Right atrium auricular region (tissue), 2 donors: ENCODE results near the gene TWF2. TPM values are rescaled to one million over a fixed set of nuclear protein-coding genes. Genes with fewer than 3 reads are reported as not detected.

Experiments used
- DNase-seq: peaks from one replicate; pipeline ENCODE4 v3.0.0-alpha.2; 2019; ENCODE audit warnings: low spot score
- H3K27ac ChIP-seq, 2 donors: fragments of 200-600 bp; sonication (generic); 1 replicate in 1 of 2; 2 replicates in 1 of 2; pipeline ENCODE4 v1.5.1; 2016 to 2019
- H3K27me3 ChIP-seq, 2 donors: fragments of 200-600 bp; sonication (generic); one replicate each; pipeline versions ENCODE4 v1.5.1 to v1.6.0; 2017 to 2019
- H3K36me3 ChIP-seq: fragments of 200-600 bp; sonication (generic); one replicate; pipeline ENCODE4 v1.5.1; 2016
- H3K4me1 ChIP-seq, 2 donors: fragments of 200-600 bp; sonication (generic); one replicate each; pipeline versions ENCODE4 v1.5.1 to v1.6.0; 2017 to 2019
- H3K4me3 ChIP-seq, 2 donors: fragments of 200-600 bp; sonication (generic); 1 replicate in 1 of 2; 2 replicates in 1 of 2; pipeline ENCODE4 v1.5.1; 2017 to 2019; ENCODE audit warnings: mild to moderate bottlenecking in 1 of 2, moderate library complexity in 1 of 2
- H3K9me3 ChIP-seq, 2 donors: fragments of 200-600 bp; sonication (generic); one replicate each; pipeline ENCODE4 v1.5.1; 2019
- total RNA-seq, 2 donors: library from RNA; depleted of rRNA; stranded (reverse); fragments of >200 nt; gene quantifications; one replicate each; pipeline ENCODE4 v1.1.0, GENCODE V29; 2016
- TF ChIP-seq, protein P1 (sequence below), 2 donors: fragments of 200-600 bp; sonication (generic); IDR thresholded peaks; one replicate each; pipeline ENCODE4 v1.5.1; 2019; ENCODE audit warnings: antibody characterized with exemption in 2 of 2

Gene TWF2
- total RNA-seq, 2 donors from 2014 or later: 54.4 to 58.6 TPM

DNA sequence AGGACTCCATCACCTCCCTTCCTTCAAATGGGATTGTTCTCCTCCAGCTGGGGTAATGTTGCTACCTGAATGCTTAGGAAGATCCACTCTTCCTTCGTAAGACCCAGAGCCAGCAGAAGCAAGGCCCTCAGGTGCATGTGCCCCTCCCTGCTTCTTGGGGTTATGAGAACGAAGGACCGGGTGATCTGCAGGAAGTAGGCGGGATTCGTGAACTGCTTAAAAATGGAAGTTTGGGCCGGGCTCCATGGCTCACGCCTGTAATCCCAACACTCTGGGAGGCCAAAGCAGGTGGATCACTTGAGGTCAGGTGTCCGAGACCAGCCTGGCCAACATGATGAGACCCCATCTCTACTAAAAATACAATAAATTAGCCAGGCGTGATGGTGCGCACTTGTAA, 21.6 kb downstream of the TWF2 start:
- H3K4me1 ChIP-seq: peaks cover 0 to 62% of the 10 kb centered on the region in 2 donors
- H3K27ac ChIP-seq: peak overlapping the region; percentile 17 to 41
- H3K36me3 ChIP-seq: peaks cover 36% of the 10 kb centered on the region
- TF ChIP-seq, protein P1, sequence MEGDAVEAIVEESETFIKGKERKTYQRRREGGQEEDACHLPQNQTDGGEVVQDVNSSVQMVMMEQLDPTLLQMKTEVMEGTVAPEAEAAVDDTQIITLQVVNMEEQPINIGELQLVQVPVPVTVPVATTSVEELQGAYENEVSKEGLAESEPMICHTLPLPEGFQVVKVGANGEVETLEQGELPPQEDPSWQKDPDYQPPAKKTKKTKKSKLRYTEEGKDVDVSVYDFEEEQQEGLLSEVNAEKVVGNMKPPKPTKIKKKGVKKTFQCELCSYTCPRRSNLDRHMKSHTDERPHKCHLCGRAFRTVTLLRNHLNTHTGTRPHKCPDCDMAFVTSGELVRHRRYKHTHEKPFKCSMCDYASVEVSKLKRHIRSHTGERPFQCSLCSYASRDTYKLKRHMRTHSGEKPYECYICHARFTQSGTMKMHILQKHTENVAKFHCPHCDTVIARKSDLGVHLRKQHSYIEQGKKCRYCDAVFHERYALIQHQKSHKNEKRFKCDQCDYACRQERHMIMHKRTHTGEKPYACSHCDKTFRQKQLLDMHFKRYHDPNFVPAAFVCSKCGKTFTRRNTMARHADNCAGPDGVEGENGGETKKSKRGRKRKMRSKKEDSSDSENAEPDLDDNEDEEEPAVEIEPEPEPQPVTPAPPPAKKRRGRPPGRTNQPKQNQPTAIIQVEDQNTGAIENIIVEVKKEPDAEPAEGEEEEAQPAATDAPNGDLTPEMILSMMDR (IDR thresholded peaks at IDR 0.05): no peak
- H3K4me3 ChIP-seq: no peak overlapping the region
- no peaks in the 10 kb centered on the region for H3K27me3 ChIP-seq
- no peak for DNase-seq
- no peaks in the 10 kb centered on the region for H3K9me3 ChIP-seq

DNA sequence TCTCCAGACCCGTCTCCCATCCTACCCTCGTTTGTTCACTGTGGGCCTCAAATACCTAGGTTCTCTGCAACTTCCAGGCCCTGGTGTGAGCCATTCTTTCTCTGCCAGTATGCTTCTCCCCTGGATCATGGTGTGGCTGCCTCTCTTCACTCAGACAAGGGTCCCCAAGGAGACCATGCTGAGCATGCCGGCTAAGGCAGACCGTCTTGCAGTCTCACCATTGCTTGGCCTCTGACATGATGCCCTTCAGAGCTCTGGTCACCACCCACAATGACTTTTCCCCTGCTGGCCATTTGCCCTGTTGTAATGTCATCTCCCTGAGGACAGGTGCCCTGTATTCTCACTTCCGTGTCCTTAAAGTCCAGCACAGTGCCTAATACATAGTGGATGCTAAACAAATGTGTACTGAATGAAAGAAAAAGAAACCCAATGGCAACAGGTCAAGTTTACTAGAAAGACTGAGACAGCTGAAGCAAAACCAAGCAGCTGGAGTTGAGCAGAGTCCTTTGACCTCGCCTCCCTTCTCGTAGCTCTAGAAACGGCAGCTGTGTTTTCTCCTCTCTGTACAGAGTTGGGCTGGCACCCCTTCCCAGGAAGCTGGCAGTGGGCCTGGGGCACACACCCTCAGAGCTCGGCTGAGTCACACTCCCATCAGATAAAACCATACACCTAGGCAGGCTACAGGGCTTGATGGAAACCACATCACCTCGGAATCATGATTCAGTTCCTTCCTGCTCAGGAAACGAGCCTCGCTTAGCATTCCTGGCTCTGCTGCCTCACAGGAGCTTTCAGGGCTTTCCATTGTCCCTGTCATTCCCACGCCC, 22.2 kb downstream of the TWF2 start:
- Histone ChIP-seq H3K27ac (peak overlapping the region in 1 of 2 donors; percentile 41), H3K4me3 (no peak overlapping the region), H3K36me3 (peaks cover 42% of the 10 kb centered on the region), H3K9me3 (no peaks in the 10 kb centered on the region), H3K27me3 (no peaks in the 10 kb centered on the region), H3K4me1 (peaks cover 0 to 57% of the 10 kb centered on the region in 2 donors)
- TF ChIP-seq, protein P1 (IDR thresholded peaks at IDR 0.05): no peak
- DNase-seq: peak; percentile 79

DNA sequence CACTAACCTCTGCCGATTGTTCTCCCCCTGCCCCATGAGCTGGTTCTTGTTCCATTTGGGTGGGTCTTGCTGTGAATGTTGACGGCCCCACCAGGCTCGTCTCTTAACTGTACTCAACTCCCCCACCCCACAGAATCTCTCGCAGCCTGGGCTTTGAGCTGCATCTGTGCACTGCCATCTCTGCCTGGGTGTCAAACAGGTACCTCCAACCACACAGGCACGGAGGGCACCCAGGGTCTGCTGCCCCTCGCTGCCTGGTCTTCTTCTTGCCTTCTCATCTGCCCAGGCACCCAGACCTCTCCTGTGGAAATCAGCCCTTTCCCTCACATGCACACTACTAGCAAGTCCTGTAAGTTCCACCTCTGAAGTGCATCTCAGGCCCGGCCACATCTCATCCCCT, 23.6 kb downstream of the TWF2 start:
- no peak overlapping the region for H3K27ac ChIP-seq
- no peaks in the 10 kb centered on the region for H3K9me3 ChIP-seq
- TF ChIP-seq, protein P1 (IDR thresholded peaks at IDR 0.05): no peak
- no peak overlapping the region for H3K4me3 ChIP-seq
- H3K4me1 ChIP-seq: peaks cover 0 to 47% of the 10 kb centered on the region in 2 donors
- DNase-seq: no peak
- H3K36me3 ChIP-seq: peaks cover 56% of the 10 kb centered on the region
- H3K27me3 ChIP-seq: no peaks in the 10 kb centered on the region

DNA sequence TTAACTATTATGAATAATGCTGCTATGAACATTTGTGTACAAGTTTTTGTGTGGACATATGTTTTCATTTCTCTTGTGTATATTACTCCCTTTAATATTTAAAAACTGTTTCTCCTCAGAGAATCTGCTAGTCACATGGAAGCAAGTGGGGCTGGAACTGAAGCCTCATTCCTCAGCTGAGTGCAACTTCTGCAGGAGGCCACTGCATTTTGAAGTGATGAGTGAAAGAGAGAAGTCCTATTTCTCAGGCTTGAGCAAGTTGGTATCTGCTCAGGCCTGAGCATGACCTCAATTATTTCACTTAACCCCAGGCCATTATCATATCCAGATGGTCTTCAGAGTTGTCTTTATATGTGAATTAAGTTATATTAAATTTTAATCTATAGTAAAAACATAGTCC, 25.1 kb downstream of the TWF2 start:
- Histone ChIP-seq H3K27ac (no peak overlapping the region), H3K4me1 (peaks cover 0 to 33% of the 10 kb centered on the region in 2 donors), H3K27me3 (no peaks in the 10 kb centered on the region), H3K9me3 (no peaks in the 10 kb centered on the region), H3K4me3 (no peak overlapping the region), H3K36me3 (peaks cover 71% of the 10 kb centered on the region)
- TF ChIP-seq, protein P1 (IDR thresholded peaks at IDR 0.05): no peak
- no peak for DNase-seq

DNA sequence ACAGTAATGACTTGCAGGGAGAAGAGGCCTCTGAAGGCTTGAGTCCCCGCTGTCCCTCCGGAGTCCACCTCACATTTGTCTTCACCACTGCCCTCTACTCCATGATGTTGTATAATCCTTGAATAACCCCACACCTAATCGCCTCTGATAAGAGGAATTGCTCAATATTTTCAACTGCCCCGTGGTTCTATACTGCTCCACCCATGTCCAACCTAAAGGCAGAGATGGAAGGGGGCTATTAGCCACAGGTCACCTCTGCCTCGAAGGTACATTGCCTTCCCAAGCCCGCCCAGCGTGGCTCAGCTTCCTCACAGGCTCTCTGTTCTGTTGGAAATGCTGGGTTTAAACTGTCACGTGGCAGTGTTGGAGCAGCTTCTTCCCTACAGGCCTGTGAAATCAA, 26.0 kb downstream of the TWF2 start:
- Histone ChIP-seq H3K27me3 (no peaks in the 10 kb centered on the region), H3K4me3 (no peak overlapping the region), H3K36me3 (peaks cover 80% of the 10 kb centered on the region), H3K4me1 (peaks cover 0 to 24% of the 10 kb centered on the region in 2 donors), H3K27ac (no peak overlapping the region), H3K9me3 (no peaks in the 10 kb centered on the region)
- TF ChIP-seq, protein P1 (IDR thresholded peaks at IDR 0.05): no peak
- no peak for DNase-seq
